RWPE2 (cell line): ENCODE measurements around the gene CFAP410.

Experiments used
- ATAC-seq: fragments of 200-7000 bp; cut with Tn5 transposase; 3 replicates; pipeline ENCODE4 v1.9.1; 2021; ENCODE audit warnings: low read depth
- DNase-seq: peaks from one replicate; pipeline ENCODE4 v3.0.0-alpha.2; 2020; ENCODE audit warnings: low spot score
- H3K27ac ChIP-seq: fragments of 450-650 bp; 2 replicates; pipeline ENCODE4 v1.5.1; 2017; ENCODE audit warnings: mild to moderate bottlenecking; ENCODE audit not compliant: poor library complexity, severe bottlenecking
- H3K27me3 ChIP-seq: fragments of 250-450 bp; sonication (Bioruptor Pico); 2 replicates; pipeline ENCODE4 v1.5.1; 2021; ENCODE audit warnings: mild to moderate bottlenecking, moderate library complexity; ENCODE audit not compliant: insufficient read depth, poor library complexity, severe bottlenecking
- H3K36me3 ChIP-seq: fragments of 250-450 bp; sonication (Bioruptor Pico); 2 replicates; pipeline ENCODE4 v1.5.1; 2020; ENCODE audit warnings: low read depth, mild to moderate bottlenecking, moderate library complexity
- H3K4me1 ChIP-seq: fragments of 250-450 bp; sonication (Bioruptor Pico); 2 replicates; pipeline ENCODE4 v1.5.1; 2021; ENCODE audit warnings: mild to moderate bottlenecking, moderate library complexity; ENCODE audit not compliant: insufficient read depth, poor library complexity, severe bottlenecking
- H3K4me3 ChIP-seq: fragments of 250-450 bp; sonication (Bioruptor Pico); 2 replicates; pipeline ENCODE4 v1.5.1; 2021; ENCODE audit warnings: mild to moderate bottlenecking, moderate library complexity; ENCODE audit not compliant: severe bottlenecking
- H3K9me3 ChIP-seq: fragments of 250-450 bp; sonication (Bioruptor Pico); 2 replicates; pipeline ENCODE4 v1.5.1; 2021; ENCODE audit warnings: mild to moderate bottlenecking, moderate library complexity; ENCODE audit not compliant: severe bottlenecking
- TF ChIP-seq, protein P1 (sequence below): fragments of 450-650 bp; IDR thresholded peaks from one replicate; pipeline ENCODE4 v1.5.1; 2017; ENCODE audit warnings: mild to moderate bottlenecking, moderate library complexity; ENCODE audit not compliant: poor library complexity, severe bottlenecking

Gene CFAP410

DNA sequence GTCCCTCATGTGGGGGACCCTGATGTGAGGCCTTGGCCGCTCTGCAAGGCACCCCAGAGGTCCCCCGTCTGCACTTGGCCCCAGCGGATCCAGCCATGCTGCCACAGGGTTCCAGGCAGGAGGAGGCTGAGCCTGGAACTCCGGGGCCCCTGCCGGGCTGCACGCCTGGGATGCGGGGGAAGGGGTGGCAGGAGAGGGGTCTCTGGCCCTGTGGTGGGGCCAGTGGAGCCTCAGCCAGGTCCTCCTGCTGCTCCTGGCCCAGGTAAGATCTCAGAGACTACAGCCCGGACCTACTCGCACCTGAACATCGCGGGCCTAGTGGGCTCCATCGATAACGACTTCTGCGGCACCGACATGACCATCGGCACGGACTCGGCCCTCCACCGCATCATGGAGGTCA is 26.5 kb downstream of the CFAP410 start:
- Histone ChIP-seq H3K27ac (no peak overlapping the region), H3K9me3 (no peaks in the 10 kb centered on the region), H3K36me3 (peaks cover 37% of the 10 kb centered on the region), H3K4me1 (no peaks in the 10 kb centered on the region), H3K4me3 (no peak overlapping the region), H3K27me3 (no peaks in the 10 kb centered on the region)
- no peak for ATAC-seq
- TF ChIP-seq, protein P1, sequence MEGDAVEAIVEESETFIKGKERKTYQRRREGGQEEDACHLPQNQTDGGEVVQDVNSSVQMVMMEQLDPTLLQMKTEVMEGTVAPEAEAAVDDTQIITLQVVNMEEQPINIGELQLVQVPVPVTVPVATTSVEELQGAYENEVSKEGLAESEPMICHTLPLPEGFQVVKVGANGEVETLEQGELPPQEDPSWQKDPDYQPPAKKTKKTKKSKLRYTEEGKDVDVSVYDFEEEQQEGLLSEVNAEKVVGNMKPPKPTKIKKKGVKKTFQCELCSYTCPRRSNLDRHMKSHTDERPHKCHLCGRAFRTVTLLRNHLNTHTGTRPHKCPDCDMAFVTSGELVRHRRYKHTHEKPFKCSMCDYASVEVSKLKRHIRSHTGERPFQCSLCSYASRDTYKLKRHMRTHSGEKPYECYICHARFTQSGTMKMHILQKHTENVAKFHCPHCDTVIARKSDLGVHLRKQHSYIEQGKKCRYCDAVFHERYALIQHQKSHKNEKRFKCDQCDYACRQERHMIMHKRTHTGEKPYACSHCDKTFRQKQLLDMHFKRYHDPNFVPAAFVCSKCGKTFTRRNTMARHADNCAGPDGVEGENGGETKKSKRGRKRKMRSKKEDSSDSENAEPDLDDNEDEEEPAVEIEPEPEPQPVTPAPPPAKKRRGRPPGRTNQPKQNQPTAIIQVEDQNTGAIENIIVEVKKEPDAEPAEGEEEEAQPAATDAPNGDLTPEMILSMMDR: no peak
- no peak for DNase-seq

DNA sequence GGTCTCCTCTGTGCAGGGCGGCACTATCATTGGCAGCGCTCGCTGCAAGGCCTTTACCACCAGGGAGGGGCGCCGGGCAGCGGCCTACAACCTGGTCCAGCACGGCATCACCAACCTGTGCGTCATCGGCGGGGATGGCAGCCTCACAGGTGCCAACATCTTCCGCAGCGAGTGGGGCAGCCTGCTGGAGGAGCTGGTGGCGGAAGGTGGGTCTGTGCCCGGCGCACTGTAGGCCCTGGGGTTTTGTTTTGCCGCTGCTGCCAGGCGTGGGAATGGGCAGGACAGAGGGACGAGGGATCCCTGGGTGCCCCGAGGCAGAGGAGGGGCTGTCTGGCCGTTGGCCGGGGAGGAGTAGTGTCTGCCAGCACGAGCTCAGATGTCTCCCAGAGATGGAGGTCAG is 27.1 kb downstream of the CFAP410 start:
- TF ChIP-seq, protein P1: no peak
- no peak for ATAC-seq
- Histone ChIP-seq H3K4me1 (no peaks in the 10 kb centered on the region), H3K36me3 (peaks cover 43% of the 10 kb centered on the region), H3K27me3 (no peaks in the 10 kb centered on the region), H3K27ac (no peak overlapping the region), H3K9me3 (no peaks in the 10 kb centered on the region), H3K4me3 (no peak overlapping the region)
- no peak for DNase-seq

DNA sequence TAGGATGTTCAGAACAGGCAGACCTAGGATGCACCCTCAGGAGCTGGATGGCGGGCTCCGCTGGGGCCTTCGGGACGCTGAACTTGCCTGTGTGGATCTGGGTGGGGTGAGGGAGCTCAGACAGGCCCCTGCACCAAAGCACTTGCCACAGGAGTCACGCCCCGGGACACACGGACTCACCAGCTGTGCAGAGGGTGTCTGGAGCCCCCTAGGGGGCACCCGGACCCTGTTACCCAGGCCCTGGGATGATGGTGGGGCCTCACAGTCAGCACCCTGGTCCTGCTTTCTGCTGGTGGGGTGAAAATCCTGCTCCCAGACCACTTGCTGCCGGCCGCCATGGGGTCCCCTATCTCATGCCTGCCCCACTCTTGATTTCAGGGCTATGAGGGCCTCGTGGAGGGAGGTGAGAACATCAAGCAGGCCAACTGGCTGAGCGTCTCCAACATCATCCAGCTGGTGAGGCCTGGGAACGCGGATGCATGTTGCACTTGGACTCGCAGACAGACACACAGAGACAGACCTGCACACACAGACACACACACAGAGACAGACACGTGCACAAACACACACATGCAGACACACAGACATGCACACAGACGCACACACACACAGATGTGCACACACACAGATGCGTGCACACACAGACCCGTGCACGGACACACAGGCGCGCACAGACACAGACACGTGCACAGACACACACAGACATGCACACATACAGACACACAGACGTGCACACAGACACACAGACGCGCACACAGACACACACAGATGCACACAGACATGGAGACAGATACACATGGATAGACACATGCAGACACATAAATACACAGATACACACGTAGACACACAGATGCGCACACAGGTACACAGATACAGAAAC is 28.3 kb downstream of the CFAP410 start:
- Histone ChIP-seq H3K27me3 (no peaks in the 10 kb centered on the region), H3K9me3 (no peaks in the 10 kb centered on the region), H3K27ac (no peak overlapping the region), H3K4me1 (no peaks in the 10 kb centered on the region), H3K36me3 (peaks cover 52% of the 10 kb centered on the region), H3K4me3 (no peak overlapping the region)
- DNase-seq: no peak
- TF ChIP-seq, protein P1: no peak
- ATAC-seq: no peak

DNA sequence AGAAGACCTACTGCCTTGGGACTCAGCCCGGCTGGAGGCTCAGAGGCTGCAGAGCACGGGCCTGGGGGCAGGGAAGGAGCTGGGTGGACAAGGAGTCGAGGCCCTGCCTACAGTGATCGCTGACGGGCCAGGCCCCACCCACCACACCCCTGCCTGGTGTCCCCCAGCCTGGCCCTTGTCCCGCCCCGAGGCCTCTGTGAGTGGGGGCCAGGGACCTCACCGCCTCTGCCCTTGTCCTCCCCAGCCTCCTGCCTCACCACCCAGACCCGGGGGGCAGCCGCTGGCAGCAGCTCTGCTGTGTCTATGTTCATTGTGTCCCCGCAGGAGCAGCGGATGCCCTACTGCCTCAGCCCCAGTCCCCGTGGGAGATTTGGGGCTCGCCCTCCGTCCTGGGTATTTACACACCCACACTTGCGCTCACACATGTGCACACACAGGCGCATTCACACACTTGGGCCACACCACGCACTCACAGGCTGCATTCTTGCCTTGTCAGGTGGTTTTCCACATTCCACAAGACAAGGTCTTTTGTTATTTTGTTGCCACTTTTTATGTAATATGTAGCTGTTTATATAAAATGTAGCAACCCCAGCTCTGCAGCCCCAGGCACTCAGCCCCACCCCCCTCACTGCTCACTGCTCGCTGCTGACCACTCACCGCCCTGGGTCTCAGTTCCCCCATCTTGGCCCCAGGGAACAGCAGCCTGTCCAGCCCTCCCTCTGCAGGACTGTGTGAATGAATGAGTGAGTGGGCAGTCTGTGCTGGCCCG is 32.1 kb downstream of the CFAP410 start:
- H3K36me3 ChIP-seq: peaks cover 30% of the 10 kb centered on the region

More for the DNA sequence above, 32.1 kb downstream of the CFAP410 start:
- H3K4me1 ChIP-seq: no peaks in the 10 kb centered on the region
- DNase-seq (no peak), ATAC-seq (no peak)
- no peaks in the 10 kb centered on the region for H3K27me3 ChIP-seq
- TF ChIP-seq, protein P1: no peak
- no peaks in the 10 kb centered on the region for H3K9me3 ChIP-seq
- no peak overlapping the region for H3K27ac ChIP-seq
- no peak overlapping the region for H3K4me3 ChIP-seq
